HG03280 (cell line): ENCODE data around the gene NSUN5.
"Not testable (repeated sequence)": the region's sequence is repeated elsewhere in the genome, so short reads cannot be mapped to it uniquely, and the experiment has no call there.

Source experiments
- ATAC-seq: cut with Tn5 transposase; IDR thresholded peaks from one replicate; pipeline ENCODE4 v1.9.1; 2021; ENCODE audit warnings: mild to moderate bottlenecking, moderate library complexity; ENCODE audit not compliant: unreplicated experiment

The NSUN5 gene

DNA sequence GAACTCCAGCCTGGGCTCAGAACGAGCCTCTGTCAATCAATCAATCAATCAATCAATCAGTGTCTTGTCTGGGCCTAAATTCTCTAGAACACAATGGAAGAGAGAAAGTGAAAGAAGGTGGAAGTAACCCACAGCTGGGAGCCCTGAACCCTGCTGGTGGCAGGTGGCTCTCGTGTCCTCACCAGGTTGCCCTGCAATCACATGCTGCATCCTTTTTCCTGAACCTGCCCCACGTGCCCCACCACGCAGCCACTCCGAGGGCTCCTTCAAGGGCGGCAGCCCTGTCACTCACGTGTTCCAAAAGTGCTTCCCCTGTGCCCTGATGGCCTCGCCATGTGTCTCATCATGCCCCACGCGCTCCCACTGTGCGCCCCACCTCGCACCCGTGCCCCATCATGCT is 18.8 kb upstream of the NSUN5 start:
- ATAC-seq = not testable (repeated sequence)

DNA sequence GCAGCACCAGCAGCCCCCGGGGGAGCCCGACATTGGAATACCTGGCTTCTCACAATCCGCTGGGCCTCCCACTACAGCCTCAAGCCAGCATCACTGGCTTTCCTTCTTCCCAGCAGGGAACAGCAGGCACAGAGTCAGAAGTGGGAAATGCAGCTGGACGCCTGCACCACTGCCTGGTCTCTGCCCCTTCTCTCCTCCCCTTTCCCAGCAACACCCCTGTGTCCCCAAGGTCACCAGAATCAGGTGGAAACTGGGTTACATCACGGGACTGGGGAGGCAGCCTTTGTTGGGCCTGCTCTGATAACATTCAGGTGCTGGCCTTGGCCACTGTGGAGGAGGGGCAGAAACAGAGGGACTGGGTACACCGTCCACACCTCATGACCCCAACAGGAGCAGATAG is 16.8 kb upstream of the NSUN5 start:
- not testable (repeated sequence) for ATAC-seq

DNA sequence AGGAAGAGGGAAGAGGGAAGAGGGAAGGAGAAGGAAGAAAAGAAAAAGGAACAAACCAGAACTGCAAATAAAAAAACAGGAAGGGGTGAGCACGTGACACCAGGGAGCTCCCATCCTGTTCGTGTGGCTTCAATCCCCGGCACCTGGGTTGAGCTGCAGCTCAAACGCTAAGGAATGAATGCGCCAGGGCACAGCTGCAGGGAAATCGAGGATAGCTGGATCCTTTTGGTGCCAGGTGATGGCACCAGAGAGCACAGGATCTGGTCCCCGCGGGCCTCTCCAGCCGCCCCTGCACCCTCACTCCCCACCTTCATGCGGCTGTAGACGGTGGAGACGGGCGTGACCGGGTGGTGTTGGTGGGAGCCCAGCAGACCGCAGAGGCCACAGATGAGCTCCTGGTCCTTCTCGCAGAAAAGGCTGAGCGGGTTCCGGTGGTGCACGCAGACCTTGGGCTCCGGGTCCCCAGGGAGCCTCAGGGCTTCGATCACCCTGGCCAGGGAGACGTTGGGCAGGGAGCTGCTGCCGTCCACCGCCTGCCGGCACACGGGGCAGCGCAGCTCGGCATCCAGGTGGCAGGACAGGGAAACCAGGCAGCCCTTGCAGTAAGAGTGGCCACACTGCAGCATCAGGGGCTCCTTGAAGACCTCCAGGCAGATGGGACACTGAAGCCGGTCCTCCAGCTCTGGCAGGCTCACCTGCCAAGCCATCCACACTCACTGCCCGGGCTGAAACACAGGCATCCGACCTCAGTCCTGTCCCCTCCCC is 15.6 kb upstream of the NSUN5 start:
- ATAC-seq = peak; percentile 51

DNA sequence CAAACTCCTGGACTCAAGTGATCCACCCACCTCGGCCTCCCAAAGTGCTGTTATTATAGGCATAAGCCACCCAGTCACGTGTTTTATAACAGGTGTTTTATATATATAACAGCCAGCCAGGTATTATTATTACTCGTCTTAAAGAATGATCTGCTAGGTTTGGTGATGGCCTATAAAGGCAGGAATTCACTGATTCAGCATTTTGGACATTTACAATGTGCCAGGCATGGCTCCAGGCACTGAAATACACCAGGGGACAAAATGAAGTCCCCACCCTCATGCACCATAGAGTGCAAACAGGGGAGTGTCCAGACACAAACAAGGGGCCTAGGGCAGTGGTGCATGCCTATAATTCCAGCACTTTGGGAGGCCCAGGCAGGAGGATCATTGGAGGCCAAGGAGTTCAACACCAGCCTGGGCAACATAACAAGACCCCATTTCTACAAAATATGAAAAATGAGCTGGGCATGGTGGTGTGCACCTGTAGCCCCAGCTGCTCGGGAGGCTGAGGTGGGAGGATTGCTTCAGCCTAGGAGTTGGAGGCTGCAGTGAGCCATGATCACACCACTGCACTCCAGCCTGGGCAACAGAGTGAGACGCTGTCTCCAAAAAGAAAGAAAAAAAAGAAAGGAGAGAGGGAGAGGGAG is 14.9 kb upstream of the NSUN5 start:
- ATAC-seq = not testable (repeated sequence)

DNA sequence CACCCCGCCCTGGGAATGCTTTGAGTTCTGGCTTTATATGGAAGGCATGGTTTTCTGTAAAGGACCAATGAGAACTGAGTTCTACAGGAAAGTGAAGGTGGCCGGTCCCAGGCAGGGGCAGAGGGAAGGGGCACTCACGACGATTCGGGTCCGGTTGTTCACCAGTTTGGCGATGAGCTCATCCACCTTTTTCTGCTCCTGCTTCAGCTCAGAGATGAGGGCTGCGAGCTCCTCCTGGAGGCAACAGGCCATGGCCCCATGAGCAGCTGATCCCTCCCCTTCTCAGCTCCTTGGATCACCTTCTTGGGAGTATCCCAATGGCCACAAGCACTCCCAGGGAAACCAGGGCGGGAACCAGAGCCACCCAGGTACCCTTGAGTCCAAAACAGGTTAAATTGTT is 11.4 kb upstream of the NSUN5 start:
- not testable (repeated sequence) for ATAC-seq

DNA sequence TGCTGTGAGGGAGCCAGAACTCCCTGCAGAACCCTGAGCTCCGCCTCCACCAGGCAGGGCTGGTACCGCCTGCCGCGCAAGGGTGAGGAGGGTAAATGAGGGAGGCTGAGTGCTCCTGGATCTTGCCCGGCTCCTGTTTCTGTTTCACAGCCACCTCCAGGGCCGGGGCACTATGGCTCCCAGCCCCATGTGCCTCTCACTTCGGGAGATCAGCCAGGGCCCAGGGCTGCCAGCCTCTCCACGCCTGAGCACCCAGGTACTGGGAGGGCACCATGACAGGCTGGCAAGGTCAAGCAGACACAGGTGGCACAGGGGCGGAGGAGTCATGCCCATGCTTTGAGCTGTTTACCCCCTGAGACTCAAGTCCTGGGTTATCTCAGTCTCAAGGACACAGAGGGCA is 10.9 kb upstream of the NSUN5 start:
- ATAC-seq = not testable (repeated sequence)

DNA sequence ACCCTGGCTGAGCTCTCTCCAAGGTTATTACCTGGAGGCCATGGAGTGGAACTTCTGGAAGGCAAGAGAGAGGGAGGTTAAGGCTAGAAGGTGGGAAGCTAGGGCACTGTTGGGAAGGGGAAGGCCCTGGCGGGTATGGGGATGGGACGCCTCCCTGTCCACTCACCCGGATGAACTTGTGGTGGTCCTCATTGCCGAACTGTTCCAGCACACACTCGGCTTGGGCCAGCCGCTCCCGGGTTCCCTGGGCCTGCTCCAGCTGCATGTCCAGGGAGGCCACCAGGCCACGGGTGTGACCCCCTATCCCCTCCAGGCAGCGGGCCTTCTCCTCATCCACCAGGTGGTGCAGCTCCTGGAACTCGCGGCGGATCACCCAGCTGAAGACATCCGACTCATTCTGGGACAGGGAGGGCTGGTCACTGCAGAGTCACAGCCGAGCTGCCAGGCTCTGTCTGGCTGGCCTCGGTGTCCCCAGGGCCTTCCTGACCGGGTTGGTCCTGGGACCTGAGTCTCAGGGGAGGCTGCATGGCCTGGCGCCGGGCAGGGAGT is 10.1 kb upstream of the NSUN5 start:
- ATAC-seq = not testable (repeated sequence)

DNA sequence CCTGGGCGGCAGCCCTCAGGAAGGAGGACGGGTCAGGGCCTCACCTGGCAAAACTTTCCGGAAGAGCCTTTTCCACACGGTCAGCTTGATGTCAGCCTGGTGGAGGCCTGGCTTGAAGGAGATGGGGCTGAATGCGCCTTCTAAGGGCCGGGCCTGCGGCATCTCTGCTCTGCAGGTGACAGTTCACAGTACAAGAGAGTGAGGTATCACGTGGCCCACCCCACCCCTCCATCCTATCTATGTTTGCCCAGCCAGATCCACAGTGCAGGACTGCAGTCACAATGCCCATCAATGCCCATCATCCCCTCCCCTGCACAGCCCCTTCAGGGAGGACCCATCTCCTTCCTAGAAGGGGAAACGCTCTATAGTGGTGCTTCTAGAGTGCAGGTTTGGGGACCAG is 7.9 kb upstream of the NSUN5 start:
- no peak for ATAC-seq

DNA sequence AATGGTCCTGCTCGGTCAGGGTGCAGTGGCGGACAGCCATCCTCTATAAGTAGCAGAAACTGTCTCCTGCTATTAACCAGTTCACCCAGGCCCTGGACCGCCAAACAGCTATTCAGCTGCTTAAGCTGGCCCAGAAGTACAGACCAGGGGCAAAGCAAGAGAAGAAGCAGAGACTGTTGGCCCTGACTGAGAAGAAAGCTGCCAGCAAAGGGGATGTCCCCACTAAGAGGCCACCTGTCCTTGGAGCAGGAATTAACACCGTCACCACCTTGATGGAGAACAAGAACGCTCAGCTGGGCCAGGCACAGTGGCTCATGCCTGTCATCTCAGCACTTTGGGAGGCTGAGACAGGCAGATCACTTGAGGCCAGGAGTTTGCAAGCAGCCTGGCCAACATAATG is 5.6 kb upstream of the NSUN5 start:
- no peak for ATAC-seq

DNA sequence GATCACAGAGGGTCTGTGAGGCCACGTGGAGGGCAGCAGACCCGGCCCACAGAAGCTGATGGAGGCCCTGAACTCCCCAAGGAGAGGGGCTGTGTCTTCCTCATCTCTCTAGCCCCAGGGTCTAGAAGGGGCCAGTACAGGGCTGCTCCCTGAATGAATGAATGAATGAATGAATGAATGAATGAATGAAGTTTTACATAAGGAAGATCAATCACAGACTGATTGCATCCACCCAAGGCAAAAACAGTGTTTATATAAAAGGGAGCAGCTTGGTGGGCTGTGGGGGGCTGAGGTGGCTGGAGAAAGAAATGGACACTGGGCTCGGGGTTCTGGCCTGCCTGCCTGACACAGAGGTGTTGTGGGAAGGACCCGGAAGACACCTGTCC is 4.9 kb upstream of the NSUN5 start:
- ATAC-seq = no peak

DNA sequence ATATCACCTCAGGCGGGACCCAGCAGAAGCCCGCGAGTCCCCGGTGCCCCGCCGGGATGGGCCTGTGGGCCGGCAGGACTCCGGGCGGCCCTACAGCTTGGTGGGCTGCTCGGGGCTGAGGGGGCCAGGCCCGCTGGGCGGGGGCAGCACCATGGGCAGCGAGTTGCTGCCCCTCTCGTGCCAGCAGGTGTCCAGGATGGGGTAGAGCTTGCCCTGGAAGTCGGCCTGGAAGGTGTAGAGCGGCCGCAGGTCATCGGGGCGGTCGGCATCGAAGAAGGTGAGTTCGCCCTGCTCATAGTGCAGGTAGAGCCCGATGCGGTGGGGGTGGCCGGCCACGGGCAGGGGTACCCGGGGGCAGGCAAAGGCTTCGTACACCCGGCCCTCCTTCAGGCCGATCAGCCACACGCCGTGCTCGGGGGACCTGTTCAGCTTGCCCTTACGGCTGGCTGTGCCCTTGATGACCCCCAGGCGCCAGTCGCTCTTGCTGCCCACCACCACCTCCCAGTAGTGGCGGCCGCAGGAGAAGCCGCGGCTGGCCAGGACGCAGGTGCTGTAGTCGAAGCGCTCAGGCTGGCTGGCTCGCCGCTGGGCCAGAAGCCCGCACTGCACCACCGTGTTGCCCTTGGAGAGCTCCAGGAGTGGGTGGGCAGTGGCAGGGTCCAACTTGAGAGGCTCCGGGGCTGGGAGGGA is 4.3 kb upstream of the NSUN5 start:
- ATAC-seq = no peak

DNA sequence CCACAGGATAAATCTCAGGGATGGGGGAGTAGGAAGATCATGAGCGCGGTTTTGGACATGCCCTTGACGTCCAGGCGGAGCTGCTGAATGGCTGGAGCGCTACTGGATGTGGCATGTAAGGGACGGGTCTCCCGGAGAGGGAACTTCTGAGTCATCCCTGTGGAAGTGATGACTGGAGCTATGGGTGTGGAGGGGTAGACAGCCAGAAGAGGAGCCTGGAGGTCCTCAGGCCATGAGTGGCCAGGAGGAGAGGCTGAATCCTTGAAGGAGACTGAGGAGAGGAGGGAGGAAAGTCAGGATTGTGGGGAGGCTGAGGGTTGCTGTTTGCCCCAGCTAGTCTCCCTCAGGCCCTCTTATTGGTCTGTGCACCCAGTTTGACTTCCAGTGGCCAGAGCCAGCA is 2.8 kb upstream of the NSUN5 start:
- not testable (repeated sequence) for ATAC-seq

DNA sequence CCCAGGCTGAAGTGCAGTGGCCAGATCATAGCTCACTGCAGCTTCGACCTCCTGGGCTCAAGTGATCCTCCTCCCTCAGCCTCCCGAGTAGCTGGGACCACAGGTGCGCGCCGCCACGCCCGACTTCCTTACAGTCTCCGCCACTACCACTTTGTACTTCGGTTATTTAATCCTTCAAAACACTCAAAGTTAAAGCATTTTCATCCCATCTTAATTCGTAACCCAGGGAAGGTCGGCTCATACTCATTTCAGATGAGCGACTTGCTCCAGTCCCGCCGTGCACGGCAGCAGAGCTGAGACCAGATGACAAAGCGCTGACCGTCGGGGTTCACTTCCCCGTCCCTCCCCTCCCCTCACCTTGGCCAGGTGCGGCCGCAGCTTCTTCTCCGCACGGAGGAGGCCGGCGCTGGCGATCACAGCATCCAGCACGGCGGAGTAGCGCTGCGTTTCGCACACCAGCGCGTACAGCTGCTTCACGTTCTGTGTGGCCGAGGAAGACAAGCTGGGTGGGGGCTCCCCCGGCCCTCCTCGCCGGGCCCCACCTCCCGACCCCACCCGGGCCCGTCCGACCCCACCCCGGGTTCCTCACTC is 457 bp downstream of the NSUN5 start:
- peak; percentile 53 for ATAC-seq

DNA sequence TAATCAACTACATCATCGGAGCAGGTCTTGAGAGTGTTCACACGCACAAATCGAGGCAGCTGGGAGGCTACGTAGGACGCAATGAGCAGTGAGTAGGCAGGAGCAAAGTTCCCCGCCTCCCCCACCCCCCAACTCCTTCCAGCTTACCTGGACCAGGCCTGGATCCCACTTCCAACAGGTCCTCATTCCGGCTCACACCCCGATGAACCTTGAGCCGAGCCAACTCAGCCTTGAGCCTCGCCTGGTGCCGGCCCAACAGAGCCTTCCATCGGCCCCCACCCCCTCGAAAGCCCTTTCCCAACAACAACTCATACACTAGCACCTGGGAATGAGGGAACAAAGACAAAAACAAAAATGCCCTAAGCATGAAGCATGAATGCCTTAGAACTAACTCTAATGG is 1.2 kb downstream of the NSUN5 start:
- ATAC-seq = no peak

DNA sequence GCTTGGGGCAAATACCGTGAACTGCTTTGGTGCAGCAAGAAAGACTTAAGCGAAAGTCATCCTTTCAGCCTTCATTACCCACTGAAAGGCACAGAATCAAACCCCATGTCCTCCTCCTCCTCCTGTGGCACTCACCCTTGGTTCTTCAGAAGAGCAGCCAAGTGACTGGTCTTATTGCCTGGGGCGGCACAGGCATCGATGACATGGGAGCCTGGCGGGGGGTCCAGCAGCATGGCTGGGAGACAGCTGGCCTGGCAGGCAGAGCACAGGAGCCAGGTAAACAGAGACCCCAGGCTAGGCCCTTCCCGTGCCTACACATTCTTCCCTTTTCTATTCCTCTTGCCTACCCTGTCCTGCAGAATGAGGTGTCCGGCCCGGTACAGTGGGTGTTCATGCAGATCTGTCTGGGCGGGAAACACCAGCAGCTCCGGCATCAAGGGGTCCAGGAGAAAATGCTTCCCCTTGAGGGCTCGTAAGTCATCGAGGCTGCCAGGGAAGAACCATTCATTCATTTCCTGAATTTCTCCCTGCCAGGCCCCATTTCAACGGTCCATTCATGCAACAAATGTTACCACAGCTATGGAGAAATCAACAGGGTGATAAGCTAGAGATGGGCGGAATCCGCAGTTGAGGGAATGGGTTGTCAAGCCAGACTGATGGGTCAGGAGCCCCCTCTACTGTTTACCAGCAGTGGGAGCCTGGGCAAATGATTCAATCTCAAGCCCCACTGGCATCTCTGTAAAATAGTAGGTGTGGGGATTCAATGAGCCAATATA is 3.8 kb downstream of the NSUN5 start:
- ATAC-seq = not testable (repeated sequence)

DNA sequence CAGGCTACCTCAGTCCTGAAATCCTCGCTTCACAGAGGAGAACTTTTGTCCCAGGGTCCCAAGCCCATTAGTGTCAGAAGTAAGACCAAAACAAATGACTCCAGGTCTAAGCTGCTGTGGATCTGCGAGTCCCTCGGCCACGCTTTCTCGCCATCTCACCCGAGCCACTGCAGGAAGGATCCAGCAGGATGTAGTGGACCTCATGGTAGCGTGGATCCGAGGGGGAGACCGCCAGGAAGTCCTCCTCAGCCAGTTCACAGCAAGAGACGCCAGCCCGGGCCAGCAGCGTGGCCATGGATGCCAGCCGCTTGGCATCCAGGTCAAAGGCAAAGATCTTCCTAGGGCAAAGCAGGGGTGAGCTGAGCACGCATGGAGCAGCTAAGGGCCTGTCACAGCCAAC is 4.6 kb downstream of the NSUN5 start:
- no peak for ATAC-seq

DNA sequence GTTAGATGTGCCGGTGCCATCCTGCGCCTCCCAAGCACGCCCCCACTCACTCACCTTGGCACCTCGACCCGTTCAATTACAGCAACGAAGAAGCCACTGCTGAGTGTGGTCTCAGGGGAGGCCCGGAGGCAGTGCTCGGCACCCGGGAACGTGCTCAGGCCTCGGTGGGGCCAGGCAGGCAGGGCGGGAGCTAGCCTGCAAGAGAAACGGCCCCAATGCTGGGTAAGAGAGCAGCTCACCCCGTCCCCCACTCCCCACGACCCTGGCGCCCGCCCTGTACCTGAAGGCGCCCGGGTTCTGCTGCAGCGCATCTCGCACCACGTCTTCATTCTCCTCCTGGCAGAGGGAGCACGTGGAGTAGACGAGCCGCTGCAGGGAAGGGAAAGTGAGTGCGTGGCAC is 5.1 kb downstream of the NSUN5 start:
- no peak for ATAC-seq

DNA sequence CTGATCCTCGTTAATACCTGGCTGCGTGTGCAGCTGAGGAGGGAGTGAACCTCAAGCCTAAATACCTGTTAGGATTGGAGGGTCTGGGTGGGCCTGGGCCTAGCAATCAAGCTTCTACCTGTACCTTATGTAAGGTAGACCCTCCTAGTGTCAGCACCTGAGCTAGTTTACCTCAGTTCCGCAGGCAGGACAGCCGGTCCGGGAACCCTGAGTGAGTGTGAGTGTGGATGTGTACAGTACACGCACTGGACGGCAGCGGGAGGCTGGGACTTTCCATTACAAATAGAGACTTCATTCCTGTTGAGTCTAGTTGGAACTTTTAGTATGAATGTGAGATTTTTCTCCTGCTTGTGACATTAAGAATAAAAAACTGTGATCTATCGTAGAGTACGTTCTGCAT is 5.8 kb downstream of the NSUN5 start:
- not testable (repeated sequence) for ATAC-seq

DNA sequence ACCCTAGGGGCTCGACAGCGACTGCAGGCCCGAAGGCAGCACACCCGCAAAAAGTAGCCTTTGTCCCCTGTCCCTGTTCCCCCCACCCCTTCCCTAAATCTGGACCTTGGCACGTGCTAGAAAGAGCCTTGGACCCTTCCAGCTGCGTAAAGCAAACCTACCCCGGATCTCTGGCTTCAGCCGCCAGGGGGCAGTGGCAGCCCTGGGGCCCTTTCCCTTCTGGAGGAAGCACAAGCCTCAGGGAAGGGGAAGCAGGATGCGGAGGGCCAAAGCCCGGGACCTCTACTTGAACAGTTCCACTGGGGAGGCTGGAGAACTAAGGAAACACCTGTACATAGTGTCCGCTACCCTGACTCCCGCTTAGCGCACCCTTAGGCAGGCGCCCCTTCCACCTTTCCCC is 7.5 kb downstream of the NSUN5 start:
- ATAC-seq = not testable (repeated sequence)

DNA sequence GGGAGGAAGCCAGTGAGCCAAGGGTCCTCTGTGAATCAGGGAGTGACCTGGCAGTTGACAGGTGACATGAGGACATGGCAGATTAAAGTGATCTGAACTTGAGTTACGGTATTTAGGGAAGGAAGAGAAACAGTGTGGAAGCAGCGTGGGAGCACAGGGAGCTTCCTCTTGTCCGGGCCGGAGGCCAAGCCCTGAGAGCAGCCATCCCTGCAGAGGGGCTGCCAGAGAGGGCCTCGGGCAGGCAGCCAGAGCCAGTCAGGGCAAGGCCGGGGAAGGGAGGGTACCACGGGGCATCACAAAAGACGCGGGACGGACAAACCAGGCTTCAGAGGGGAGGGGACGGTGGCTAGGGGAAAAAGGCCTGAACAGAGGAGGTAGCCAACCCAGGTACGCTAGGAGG is 8.8 kb downstream of the NSUN5 start:
- ATAC-seq = not testable (repeated sequence)

DNA sequence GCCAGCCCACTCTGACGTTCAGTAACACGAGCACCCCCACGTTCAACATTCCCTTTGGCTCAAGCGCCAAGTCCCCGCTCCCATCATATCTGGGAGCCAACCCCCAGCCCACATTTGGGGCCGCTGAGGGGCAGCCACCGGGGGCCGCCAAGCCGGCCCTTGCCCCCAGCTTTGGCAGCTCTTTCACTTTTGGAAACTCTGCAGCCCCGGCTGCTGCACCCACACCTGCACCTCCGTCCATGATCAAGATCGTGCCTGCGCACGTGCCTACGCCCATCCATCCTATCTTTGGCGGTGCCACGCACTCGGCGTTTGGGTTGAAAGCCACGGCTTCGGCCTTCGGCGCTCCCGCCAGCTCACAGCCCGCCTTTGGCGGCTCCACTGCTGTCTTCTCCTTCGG is 10.9 kb downstream of the NSUN5 start:
- ATAC-seq = not testable (repeated sequence)
